Measurements from ENCODE around the gene AHCYL2. TPM values are rescaled to one million over a fixed set of nuclear protein-coding genes. Genes with fewer than 3 reads are reported as not detected.

The AHCYL2 gene
- total RNA-seq, 2 donors from 2014 or later = 262 to 397 TPM

DNA sequence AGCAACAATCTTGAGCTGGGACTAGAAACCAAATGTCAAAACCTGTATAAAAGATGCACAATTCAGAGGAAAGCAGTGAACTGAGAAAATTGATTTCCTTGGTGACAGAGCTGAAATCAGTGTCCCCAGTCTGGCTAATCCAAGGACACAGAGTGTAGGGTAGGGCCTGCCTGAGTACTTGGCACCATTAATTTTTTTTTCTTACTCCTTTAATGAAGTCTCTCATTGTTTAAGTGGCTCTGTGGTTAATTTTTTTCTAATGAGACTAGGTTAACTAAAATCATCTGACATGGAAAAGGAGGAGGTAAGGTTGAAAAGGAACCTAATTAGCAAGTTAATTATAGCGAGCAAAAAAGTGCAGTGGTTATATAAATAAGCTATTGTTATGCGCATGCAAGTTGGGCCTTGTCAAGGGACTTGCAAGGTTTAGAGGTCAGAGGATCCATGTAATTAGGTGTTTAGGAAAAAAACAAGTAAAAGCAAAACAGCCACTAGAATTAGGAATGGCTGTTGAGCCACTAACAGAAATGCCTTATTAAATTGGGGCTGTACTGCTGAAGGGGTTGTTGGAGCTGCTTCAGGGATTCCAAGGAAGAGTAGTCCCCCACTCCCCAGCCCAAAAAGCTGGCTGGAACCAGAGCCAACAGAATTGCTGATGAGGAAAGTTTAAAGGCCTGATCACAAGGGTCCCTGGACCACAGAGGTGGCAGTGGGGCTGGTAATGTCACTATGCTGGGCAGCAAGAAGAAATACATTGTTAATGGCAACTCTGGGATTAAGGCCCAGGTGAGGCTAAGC is 150.5 kb downstream of the AHCYL2 start:
- intact Hi-C loops (cut with DNase I) = loop anchor here (5.0 kb wide), 1 partner anchor 33 kb away; no protein-coding TSS in a partner anchor
- TF ChIP-seq, protein P1, sequence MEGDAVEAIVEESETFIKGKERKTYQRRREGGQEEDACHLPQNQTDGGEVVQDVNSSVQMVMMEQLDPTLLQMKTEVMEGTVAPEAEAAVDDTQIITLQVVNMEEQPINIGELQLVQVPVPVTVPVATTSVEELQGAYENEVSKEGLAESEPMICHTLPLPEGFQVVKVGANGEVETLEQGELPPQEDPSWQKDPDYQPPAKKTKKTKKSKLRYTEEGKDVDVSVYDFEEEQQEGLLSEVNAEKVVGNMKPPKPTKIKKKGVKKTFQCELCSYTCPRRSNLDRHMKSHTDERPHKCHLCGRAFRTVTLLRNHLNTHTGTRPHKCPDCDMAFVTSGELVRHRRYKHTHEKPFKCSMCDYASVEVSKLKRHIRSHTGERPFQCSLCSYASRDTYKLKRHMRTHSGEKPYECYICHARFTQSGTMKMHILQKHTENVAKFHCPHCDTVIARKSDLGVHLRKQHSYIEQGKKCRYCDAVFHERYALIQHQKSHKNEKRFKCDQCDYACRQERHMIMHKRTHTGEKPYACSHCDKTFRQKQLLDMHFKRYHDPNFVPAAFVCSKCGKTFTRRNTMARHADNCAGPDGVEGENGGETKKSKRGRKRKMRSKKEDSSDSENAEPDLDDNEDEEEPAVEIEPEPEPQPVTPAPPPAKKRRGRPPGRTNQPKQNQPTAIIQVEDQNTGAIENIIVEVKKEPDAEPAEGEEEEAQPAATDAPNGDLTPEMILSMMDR (IDR thresholded peaks at IDR 0.05) = no peak
- Histone ChIP-seq H3K4me1 (no peaks in the 10 kb centered on the region), H3K27me3 (no peaks in the 10 kb centered on the region), H3K36me3 (no peaks in the 10 kb centered on the region), H3K9ac (ENCODE audit: low read depth in 2 of 2, low read length in 2 of 2) (no peak overlapping the region), H3K4me3 (no peak overlapping the region), H3K27ac (no peak overlapping the region), H3K9me3 (no peaks in the 10 kb centered on the region)
- no peak for DNase-seq

DNA sequence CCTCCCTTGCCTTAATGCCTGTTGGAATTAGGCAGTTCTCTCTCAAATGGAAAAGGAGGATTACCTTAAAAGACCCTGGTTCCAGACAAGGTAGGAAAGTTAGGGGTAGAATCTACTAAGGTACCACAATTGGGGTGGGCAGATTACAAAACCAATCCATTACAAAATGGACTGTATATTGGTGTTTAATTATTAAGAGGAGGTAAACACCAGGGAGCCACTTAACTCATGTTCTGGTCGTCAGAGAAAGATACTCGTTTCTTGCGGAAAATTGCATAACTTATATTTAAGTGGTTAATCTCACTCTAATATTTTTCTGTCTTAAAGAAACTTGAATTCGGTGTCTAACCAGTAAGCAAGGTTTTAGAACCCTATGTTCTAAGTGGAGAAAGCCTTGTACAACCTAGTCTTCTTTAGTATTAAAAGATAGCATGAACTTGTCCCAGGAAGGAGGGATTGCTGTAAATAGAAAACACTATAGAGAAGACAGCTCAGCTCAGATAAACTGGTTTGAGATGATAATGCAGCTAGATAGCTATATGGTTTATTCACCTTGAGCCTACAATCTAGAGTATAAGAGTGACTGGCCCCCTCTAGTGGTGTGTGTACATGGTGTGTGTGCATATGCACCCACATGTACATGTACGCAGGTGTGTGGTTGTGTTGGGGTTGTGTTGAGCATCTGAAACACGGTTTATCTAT is 151.4 kb downstream of the AHCYL2 start:
- H3K9ac ChIP-seq (ENCODE audit: low read depth in 2 of 2, low read length in 2 of 2) = no peak overlapping the region

DNA sequence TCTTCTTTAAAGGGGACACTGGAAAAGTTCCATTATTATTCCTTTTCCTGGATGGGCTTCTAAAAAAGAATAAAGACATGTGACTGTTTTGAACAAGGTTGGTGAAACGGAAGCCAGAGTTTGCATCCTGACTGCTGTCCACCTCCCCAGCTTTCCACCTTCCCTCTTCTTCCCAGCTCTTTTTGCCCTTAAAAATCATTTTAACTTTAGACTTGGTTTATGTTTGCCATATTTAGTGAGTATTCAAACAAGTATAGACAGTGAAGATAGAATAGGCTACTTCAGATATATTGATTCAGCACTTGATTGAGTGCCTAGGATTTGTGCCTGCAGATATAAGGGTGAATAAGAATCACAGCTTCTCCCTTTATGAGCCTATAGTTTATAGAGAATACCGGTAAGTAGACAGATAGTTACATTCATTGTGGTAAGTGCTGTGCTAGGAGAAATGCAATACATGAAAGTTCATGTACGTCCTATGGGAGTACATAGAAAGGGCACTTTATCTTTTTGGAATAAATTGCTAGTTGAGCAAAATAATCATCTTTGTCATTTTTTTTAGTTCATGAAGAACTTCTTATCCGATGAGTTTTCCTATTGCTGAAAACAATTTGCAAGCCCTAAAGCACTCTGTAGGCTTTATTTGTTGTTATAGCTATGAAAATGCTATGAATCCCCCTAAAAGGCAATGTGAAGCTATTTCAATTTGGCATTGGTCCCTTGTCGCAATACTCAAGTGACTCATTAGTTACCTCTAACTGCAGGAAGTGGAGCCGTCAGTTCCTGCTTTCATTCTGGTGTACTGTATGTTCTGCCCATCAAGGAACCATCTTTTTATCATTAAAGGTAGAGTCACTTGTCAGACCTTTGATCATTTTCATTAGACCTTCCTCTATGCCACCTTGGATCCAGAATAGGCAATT is 152.2 kb downstream of the AHCYL2 start:
- Histone ChIP-seq H3K4me1 (no peaks in the 10 kb centered on the region), H3K27me3 (no peaks in the 10 kb centered on the region), H3K36me3 (peaks cover 6% of the 10 kb centered on the region), H3K4me3 (no peak overlapping the region), H3K27ac (peak overlapping the region; percentile 17), H3K9ac (ENCODE audit: low read depth in 2 of 2, low read length in 2 of 2) (no peak overlapping the region), H3K9me3 (no peaks in the 10 kb centered on the region)
- intact Hi-C loops (cut with DNase I) = loop anchor here (5.0 kb wide), 1 partner anchor 35 kb away; no protein-coding TSS in a partner anchor
- no peak for DNase-seq
- TF ChIP-seq, protein P1 (IDR thresholded peaks at IDR 0.05) = no peak

More for the DNA sequence above, 151.4 kb downstream of the AHCYL2 start:
- H3K27ac ChIP-seq = no peak overlapping the region
- H3K4me1 ChIP-seq = no peaks in the 10 kb centered on the region
- no peak overlapping the region for H3K4me3 ChIP-seq
- no peaks in the 10 kb centered on the region for H3K9me3 ChIP-seq
- intact Hi-C loops (cut with DNase I) = loop anchor here (5.0 kb wide), 1 partner anchor 34 kb away; no protein-coding TSS in a partner anchor
- DNase-seq = peak; percentile 85
- TF ChIP-seq, protein P1 (IDR thresholded peaks at IDR 0.05) = peak; percentile 42
- H3K36me3 ChIP-seq = peaks cover 6% of the 10 kb centered on the region
- no peaks in the 10 kb centered on the region for H3K27me3 ChIP-seq

DNA sequence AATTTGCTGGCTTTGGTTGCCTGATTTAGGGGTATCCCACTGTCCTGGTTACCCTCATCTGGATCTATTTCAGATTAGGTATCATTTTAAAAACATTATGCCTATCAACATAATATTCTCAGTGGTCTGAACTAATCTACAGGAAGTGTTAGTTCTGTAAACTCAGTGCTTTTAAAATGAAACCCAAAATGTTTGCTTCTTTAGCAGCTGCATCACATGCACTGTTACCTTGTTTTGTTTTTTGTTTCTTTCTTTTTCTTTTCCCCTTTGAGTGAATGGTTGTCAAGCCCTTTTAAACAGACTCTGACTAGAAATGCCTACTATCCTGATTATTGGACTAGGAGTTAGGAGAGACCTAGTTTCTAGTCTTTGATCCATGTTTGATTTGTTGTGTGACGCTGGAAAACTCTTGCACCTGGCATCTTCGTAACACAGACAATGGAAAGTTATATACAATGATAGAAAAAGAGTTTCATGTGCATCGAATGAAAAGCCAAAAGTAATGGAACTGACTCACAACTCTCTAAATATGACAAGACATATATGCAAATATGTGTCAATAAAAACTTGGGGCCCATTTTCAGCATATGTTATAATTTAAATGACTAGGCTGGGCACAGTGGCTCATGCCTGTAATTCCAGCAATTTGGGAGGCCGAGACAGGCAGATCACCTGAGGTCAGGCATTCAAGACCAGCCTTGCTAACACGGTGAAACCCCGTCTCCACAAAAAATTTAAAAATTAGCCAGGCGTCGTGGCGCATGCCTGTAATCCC is 157.1 kb downstream of the AHCYL2 start:
- intact Hi-C loops (cut with DNase I) = no loop called here
- no peaks in the 10 kb centered on the region for H3K9me3 ChIP-seq
- no peak overlapping the region for H3K9ac ChIP-seq (ENCODE audit: low read depth in 2 of 2, low read length in 2 of 2)

More for the DNA sequence above, 157.1 kb downstream of the AHCYL2 start:
- Histone ChIP-seq H3K27me3 (no peaks in the 10 kb centered on the region), H3K4me3 (no peak overlapping the region), H3K36me3 (peaks cover 6% of the 10 kb centered on the region), H3K4me1 (no peaks in the 10 kb centered on the region), H3K27ac (no peak overlapping the region)
- DNase-seq = no peak
- TF ChIP-seq, protein P1 (IDR thresholded peaks at IDR 0.05) = no peak

Measured in colonic mucosa (tissue), 4 donors.